Ascending aorta (tissue), 2 donors: ENCODE data around the gene NPW. TPM values are rescaled to one million over a fixed set of nuclear protein-coding genes. Genes with fewer than 3 reads are reported as not detected.

Experiments used
- DNase-seq, 2 donors: peaks; one replicate each; pipeline ENCODE4 v3.0.0-alpha.2; 2019; ENCODE audit warnings: low spot score in 2 of 2
- H3K27ac ChIP-seq, 2 donors: fragments of 200-600 bp; sonication (generic); one replicate each; pipeline ENCODE4 v1.5.1; 2016 to 2017; ENCODE audit warnings: mild to moderate bottlenecking in 1 of 2
- H3K27me3 ChIP-seq: fragments of 200-600 bp; sonication (generic); one replicate; pipeline ENCODE4 v1.5.1; 2017
- H3K36me3 ChIP-seq, 2 donors: fragments of 200-600 bp; sonication (generic); one replicate each; pipeline ENCODE4 v1.5.1; 2016
- H3K4me1 ChIP-seq, 2 donors: fragments of 200-600 bp; sonication (generic); one replicate each; pipeline ENCODE4 v1.5.1; 2016 to 2017; ENCODE audit warnings: mild to moderate bottlenecking in 1 of 2
- H3K4me3 ChIP-seq, 2 donors: fragments of 200-600 bp; sonication (generic); one replicate each; pipeline ENCODE4 v1.5.1; 2016 to 2017; ENCODE audit warnings: mild to moderate bottlenecking in 1 of 2
- H3K9me3 ChIP-seq, 2 donors: fragments of 200-600 bp; sonication (generic); one replicate each; pipeline ENCODE4 v1.5.1; 2016
- intact Hi-C: fragments of 100-400 bp; cut with DNase I; formaldehyde crosslinking; loops from one replicate; pipeline ENCODE4 v1.15.1; 2023
- total RNA-seq: library from RNA; depleted of rRNA; stranded (reverse); fragments of >200 nt; gene quantifications from one replicate; pipeline ENCODE4 v1.1.0, GENCODE V29; 2016
- TF ChIP-seq, protein P1 (sequence below), 3 experiments: fragments of 200-600 bp in 2 of 3; fragments of 450-650 bp in 1 of 3; sonication (generic) in 2 of 3; IDR thresholded peaks; one replicate each; pipeline ENCODE4 v1.5.1; 2016 to 2019; ENCODE audit warnings: antibody characterized with exemption in 3 of 3, mild to moderate bottlenecking in 1 of 3, moderate library complexity in 1 of 3

The NPW gene
- total RNA-seq, 1 donor from 2014 or later = not detected

DNA sequence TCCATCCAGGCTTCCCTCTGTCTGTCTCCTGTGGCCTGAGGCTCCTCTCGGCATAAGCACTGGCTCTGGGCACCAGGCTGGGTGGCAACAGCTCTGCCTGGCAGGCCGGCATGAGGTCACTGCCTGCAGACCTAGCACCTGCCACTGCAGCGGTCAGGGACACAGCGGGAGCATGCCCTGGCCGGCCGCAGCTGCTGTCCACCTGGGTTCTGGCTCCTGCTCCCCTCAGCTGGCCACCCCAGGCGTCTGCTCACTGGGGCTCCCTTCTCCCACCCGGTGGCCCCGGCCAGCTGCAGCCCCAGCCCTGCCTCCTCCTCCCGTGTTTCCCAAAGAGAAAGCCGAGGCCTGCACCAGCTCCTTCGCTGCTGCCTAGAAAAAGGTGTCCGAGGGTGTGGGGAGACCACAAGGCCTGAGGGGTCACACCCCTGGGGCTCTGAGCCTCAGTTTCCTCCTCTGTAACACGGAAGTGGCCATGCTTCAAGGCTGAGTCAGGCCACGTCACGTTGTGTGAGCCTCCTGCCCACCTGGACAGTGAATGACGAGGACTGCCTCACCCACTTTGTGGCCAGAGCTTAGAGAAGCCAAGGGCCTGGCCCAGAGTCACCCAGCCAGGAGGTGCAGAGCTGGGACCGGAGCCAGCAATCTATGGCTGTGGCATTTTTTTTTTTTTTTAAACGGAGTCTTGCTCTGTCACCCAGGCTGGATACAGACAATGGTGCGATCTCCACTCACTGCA, 21.4 kb downstream of the NPW start:
- peaks cover 5 to 17% of the 10 kb centered on the region in 2 donors for H3K4me1 ChIP-seq
- no peaks in the 10 kb centered on the region for H3K9me3 ChIP-seq
- no peaks in the 10 kb centered on the region for H3K27me3 ChIP-seq
- TF ChIP-seq, protein P1, sequence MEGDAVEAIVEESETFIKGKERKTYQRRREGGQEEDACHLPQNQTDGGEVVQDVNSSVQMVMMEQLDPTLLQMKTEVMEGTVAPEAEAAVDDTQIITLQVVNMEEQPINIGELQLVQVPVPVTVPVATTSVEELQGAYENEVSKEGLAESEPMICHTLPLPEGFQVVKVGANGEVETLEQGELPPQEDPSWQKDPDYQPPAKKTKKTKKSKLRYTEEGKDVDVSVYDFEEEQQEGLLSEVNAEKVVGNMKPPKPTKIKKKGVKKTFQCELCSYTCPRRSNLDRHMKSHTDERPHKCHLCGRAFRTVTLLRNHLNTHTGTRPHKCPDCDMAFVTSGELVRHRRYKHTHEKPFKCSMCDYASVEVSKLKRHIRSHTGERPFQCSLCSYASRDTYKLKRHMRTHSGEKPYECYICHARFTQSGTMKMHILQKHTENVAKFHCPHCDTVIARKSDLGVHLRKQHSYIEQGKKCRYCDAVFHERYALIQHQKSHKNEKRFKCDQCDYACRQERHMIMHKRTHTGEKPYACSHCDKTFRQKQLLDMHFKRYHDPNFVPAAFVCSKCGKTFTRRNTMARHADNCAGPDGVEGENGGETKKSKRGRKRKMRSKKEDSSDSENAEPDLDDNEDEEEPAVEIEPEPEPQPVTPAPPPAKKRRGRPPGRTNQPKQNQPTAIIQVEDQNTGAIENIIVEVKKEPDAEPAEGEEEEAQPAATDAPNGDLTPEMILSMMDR (IDR thresholded peaks at IDR 0.05) = no peak
- DNase-seq = no peak
- H3K36me3 ChIP-seq = peaks cover 4 to 15% of the 10 kb centered on the region in 2 donors
- no peak overlapping the region for H3K27ac ChIP-seq
- H3K4me3 ChIP-seq = no peak overlapping the region
- intact Hi-C loops = no loop called here

DNA sequence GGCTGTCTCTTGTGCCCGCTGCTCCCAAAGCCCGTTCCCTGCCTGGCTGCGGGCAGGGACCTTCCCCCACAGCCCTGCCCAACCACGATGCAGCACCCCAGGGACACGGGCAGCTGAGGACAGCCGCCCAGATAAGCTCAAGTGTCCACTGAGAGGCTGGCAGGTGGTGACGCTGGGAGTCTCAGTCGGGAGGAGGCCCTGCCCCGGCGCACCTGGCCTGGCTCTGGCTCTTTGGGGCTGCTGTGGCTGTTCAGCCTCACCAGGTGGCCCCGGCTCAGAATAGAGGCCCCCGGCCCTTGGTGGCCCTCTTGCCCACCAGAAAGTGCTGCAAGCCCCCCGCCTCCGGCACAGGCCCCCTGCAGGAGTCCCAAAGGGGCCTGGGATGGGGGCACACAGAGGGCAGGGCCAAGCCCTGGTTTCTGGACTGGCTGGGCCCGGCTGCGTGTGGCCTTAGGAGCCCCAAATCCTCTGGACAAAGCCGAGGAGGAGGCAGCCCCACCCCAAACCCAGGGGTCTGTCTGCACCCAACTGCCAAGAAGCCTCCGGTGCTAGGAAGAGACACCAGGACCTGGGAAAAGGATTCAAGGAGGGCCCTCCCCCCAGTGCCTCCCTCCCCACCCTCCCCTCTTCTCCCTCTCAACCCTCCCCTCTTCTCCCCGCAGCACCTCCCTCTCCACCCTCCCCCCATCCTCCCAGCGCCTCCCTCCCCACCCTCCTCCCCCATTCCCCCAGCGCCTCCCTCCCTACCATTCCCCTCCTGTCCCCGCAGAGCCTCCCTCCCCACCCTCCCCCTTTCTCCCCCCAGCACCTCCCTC, 22.8 kb downstream of the NPW start:
- TF ChIP-seq, protein P1 (IDR thresholded peaks at IDR 0.05) = no peak
- intact Hi-C loops = no loop called here
- peaks cover 4 to 12% of the 10 kb centered on the region in 2 donors for H3K36me3 ChIP-seq
- H3K4me1 ChIP-seq = peaks cover 4 to 13% of the 10 kb centered on the region in 2 donors
- no peaks in the 10 kb centered on the region for H3K27me3 ChIP-seq
- H3K4me3 ChIP-seq = no peak overlapping the region
- no peak overlapping the region for H3K27ac ChIP-seq
- no peaks in the 10 kb centered on the region for H3K9me3 ChIP-seq
- no peak for DNase-seq

DNA sequence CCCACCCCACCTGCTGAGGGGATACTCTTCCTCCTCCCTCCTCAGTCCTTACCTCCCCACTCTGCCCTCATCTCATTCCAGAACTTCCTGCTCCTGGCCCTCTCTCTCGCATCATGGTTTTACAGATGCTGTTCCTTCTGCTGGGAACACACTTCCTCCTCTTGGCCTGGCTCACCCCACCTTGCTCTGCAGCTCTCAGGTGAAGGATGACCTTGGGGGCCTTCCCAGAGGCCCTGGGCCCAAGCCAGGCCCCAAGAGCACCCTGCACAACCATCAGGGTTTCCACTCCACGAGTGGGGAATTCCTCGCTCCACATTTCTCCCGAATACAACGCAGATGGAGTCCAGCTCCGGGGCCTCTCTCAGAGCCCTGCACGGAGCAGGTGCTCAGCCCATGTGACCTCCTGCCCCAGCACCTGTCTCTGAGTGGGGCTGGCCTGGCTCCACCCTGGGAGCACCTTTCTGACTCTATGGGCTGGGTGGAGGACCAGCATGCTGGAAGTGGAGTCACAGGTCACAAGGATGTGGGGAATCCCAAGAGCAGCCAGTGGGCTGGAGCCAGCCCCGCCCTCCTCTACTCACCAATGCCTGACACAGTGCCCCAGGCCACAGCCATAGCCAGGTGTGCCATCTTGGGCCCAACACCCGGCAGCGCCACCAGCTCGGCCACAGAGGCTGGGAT, 23.5 kb downstream of the NPW start:
- Histone ChIP-seq H3K36me3 (peaks cover under 1 to 4% of the 10 kb centered on the region in 2 donors), H3K4me1 (peaks cover 4 to 13% of the 10 kb centered on the region in 2 donors), H3K9me3 (no peaks in the 10 kb centered on the region), H3K27me3 (no peaks in the 10 kb centered on the region), H3K4me3 (no peak overlapping the region), H3K27ac (no peak overlapping the region)
- TF ChIP-seq, protein P1 (IDR thresholded peaks at IDR 0.05) = no peak
- intact Hi-C loops = no loop called here
- no peak for DNase-seq

DNA sequence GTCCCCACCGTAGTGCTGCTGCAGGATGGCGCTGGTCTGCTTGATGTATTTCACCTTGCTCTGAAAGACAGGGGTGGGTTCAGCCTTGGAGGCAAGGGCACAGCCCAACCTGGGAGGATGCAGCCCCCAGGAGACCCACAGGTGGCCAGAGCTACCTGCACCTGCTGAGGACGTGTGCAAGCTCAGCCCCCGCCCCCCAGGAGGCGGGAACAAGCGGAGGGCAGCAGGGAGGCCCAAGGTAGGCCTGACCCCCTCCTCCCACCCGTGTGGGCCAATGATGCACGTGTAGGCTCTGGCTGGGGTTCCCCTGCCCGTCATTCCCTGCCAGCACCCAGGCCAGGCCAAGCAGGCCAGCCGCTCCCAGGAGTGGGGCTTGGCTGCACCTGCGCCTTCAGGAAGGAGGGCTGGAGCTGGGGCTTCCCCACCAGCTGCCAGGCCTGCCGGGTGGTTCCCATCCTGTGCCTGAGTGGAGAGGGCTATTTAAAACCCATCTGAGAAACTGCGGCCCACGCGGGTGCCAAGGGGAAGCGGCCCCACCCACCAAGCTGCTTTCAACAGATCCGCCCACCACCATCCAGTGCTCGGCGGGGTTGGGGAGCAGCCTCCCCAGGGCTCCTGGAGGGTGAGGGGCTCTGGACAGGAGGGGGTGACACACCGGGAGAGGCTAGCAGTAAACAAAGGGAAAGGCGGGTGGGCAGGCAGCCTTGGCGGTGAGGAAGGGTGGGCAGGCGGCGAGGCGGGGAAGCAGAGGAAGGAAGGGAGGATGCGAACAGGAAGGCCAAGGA, 24.3 kb downstream of the NPW start:
- intact Hi-C loops = no loop called here
- DNase-seq = no peak
- Histone ChIP-seq H3K9me3 (no peaks in the 10 kb centered on the region), H3K27ac (no peak overlapping the region), H3K36me3 (no peaks in the 10 kb centered on the region), H3K27me3 (no peaks in the 10 kb centered on the region), H3K4me1 (peaks cover 4 to 17% of the 10 kb centered on the region in 2 donors), H3K4me3 (no peak overlapping the region)
- TF ChIP-seq, protein P1 (IDR thresholded peaks at IDR 0.05) = no peak

DNA sequence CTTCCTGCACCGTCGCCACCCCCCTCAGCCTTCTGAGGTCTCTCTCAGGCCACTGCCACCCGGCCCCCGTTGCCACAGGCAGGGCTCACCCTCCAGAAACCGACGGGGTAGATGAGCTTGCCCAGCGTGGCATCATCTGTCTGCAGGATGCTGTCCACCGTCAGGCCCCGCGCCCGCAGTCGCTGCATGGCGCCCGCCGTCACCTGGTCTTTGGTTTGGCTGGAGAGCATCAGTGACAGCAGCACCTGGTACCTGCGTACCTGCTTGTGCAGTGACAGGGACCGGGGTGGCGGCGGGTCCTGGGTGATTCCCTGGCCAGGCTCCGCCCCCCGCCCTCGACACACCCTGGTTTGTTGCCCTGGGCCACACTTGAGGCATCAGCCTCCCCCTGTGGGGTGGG, 25.0 kb downstream of the NPW start:
- no peak overlapping the region for H3K4me3 ChIP-seq
- H3K27me3 ChIP-seq = no peaks in the 10 kb centered on the region
- H3K27ac ChIP-seq = no peak overlapping the region
- H3K9me3 ChIP-seq = no peaks in the 10 kb centered on the region
- DNase-seq = no peak
- TF ChIP-seq, protein P1 (IDR thresholded peaks at IDR 0.05) = no peak
- intact Hi-C loops = no loop called here
- no peaks in the 10 kb centered on the region for H3K36me3 ChIP-seq
- peaks cover 4 to 20% of the 10 kb centered on the region in 2 donors for H3K4me1 ChIP-seq
